ENCODE measurements around the gene SGTA. TPM values are rescaled to one million over a fixed set of nuclear protein-coding genes. Genes with fewer than 3 reads are reported as not detected.

The SGTA gene
- total and polyA plus RNA-seq, 2 experiments from 2014 or later: 71.6 to 102 TPM

GRCh38 chr19:2755811-2756210 is 27.3 kb downstream of the SGTA start (continued):
- TF ChIP-seq REST (IDR thresholded peaks at IDR 0.05; ENCODE audit: unreplicated experiment) (no peak), STAT1 (IDR thresholded peaks at IDR 0.05; ENCODE audit: unreplicated experiment) (no peak), EZH2 (IDR thresholded peaks at IDR 0.05; ENCODE audit: low read depth, unreplicated experiment) (no peak), ZNF331 (CRISPR knock-in tag; IDR thresholded peaks at IDR 0.05; ENCODE audit: low read depth) (no peak), EZH2phosphoT487 (IDR thresholded peaks at IDR 0.05; ENCODE audit: unreplicated experiment) (no peak)

GRCh38 chr19:2755448-2755705 is 27.7 kb downstream of the SGTA start:
- Mint-ChIP-seq H3K9me3 (no peaks in the 10 kb centered on the region), H3K27me3 (ENCODE audit: insufficient read depth, low read depth, poor library complexity) (peaks cover 16% of the 10 kb centered on the region), H3K27ac (no peak overlapping the region), H3K4me3 (no peak overlapping the region), H3K4me1 (no peaks in the 10 kb centered on the region), H3K36me3 (ENCODE audit: low read depth) (peaks cover 52% of the 10 kb centered on the region)
- no peak overlapping the region for H3K4me2 ChIP-seq
- DNase-seq (ENCODE audit: low spot score) (no peak), ATAC-seq (no peak)
- H3K36me3 ChIP-seq (ENCODE audit: insufficient read depth): peaks cover 6% of the 10 kb centered on the region
- H3K4me3 ChIP-seq: no peak overlapping the region
- H2AFZ ChIP-seq: no peak overlapping the region
- no peak overlapping the region for H3K27ac ChIP-seq (ENCODE audit: low read depth)
- H3F3A ChIP-seq (replicated peaks; ENCODE audit: low read depth): no peaks in the 10 kb centered on the region
- TF ChIP-seq NANOG (IDR thresholded peaks at IDR 0.05; ENCODE audit: borderline replicate concordance) (no peak), POLR2AphosphoS5 (IDR thresholded peaks at IDR 0.05; ENCODE audit: low read depth) (no peak), ZNF114 (CRISPR knock-in tag; IDR thresholded peaks at IDR 0.05) (no peak), ZNF331 (CRISPR knock-in tag; IDR thresholded peaks at IDR 0.05; ENCODE audit: low read depth) (no peak), ETS1 (IDR thresholded peaks at IDR 0.05) (no peak), JUNB (IDR thresholded peaks at IDR 0.05; ENCODE audit: unreplicated experiment) (no peak), ZNF462 (CRISPR knock-in tag; IDR thresholded peaks at IDR 0.05) (no peak)
- no peaks in the 10 kb centered on the region; the same call in 1 of the 2 replicates for H4K20me1 ChIP-seq (replicated peaks; ENCODE audit: insufficient read depth)
- H3K27me3 ChIP-seq (ENCODE audit: insufficient read depth): no peaks in the 10 kb centered on the region
- H3K9me2 ChIP-seq (ENCODE audit: insufficient read depth): no peaks in the 10 kb centered on the region
- no peaks in the 10 kb centered on the region for H3K79me2 ChIP-seq (replicated peaks; ENCODE audit: insufficient read depth)
- H3K4me1 ChIP-seq (ENCODE audit: insufficient read depth): no peaks in the 10 kb centered on the region
